HepG2 (cell line): ENCODE measurements around the gene OSBPL2. TPM values are rescaled to one million over a fixed set of nuclear protein-coding genes. Genes with fewer than 3 reads are reported as not detected.

Experiments used
- ATAC-seq: fragments of 200-7000 bp; cut with Tn5 transposase; 3 replicates; pipeline ENCODE4 v1.9.1; 2020; ENCODE audit warnings: mild to moderate bottlenecking, moderate library complexity
- BruUV-seq: library from RNA; stranded (reverse); fragments of 400-500 nt; replicated peaks from 2 replicates; lab custom pipeline; 2021; lab: Mats Ljungman, UMichigan
- CTCF ChIA-PET: fragments of 300-600 bp; formaldehyde crosslinking; extraction: SDS; loops from one replicate; lab custom pipeline; 2021; ENCODE audit warnings: low total read pairs, inconsistent platforms, low intra/inter-chr PET ratio; lab: Yijun Ruan, JAX
- POLR2A ChIA-PET: fragments of 350-600 bp; sonication (Branson Sonifier 250); formaldehyde crosslinking; loops from one replicate; lab custom pipeline; 2020; ENCODE audit warnings: antibody characterized with exemption, inconsistent platforms; lab: Yijun Ruan, JAX
- DNase-seq: peaks from one replicate; pipeline ENCODE4 v3.0.0-alpha.2; 2015; ENCODE audit warnings: low spot score
- FAIRE-seq: peaks from 3 replicates; lab custom pipeline; 2011; peaks lifted over from hg19 to GRCh38; lab: Jason Lieb, UNC
- H2AFZ ChIP-seq: one replicate; pipeline ENCODE4 v1.6.1; 2011; ENCODE audit warnings: low read length, inconsistent platforms
- H3K27ac ChIP-seq: fragments of 300-600 bp; 3 replicates; pipeline ENCODE4 v1.8.0; 2011; ENCODE audit warnings: mixed run types, mild to moderate bottlenecking, mixed read lengths, low read length, inconsistent platforms; ENCODE audit not compliant: insufficient read depth; ENCODE audit errors: extremely low read length
- H3K27me3 ChIP-seq, 2 experiments: fragments of 200-600 bp in 1 of 2; 2 replicates in 1 of 2; 3 replicates in 1 of 2; pipeline versions ENCODE4 v1.6.0 to v1.8.0; 2011; ENCODE audit warnings: low read length in 2 of 2, mild to moderate bottlenecking in 2 of 2, moderate library complexity in 2 of 2, inconsistent platforms in 1 of 2; ENCODE audit not compliant: insufficient read depth in 2 of 2, control insufficient read depth in 1 of 2
- H3K36me3 ChIP-seq, 2 experiments: fragments of 200-600 bp in 1 of 2; replicated peaks in 1 of 2; 2 replicates in 1 of 2; 3 replicates in 1 of 2; pipeline versions ENCODE4 v1.5.1 to v1.8.0; 2011; ENCODE audit warnings: low read length in 2 of 2, inconsistent platforms in 1 of 2; ENCODE audit not compliant: insufficient read depth in 2 of 2, control insufficient read depth in 1 of 2
- H3K4me1 ChIP-seq: 2 replicates; pipeline ENCODE4 v1.5.1; 2012; ENCODE audit warnings: low read length, inconsistent platforms; ENCODE audit not compliant: insufficient read depth
- H3K4me2 ChIP-seq: 2 replicates; pipeline ENCODE4 v1.6.0; 2011; ENCODE audit warnings: low read depth, low read length, inconsistent platforms
- H3K4me3 ChIP-seq, 3 experiments: fragments of 200-600 bp in 1 of 3; sonication (generic), shearing (Covaris generic) in 1 of 3; replicated peaks in 1 of 3; 2 replicates each; pipeline ENCODE4 v1.5.1; 2011 to 2016; ENCODE audit warnings: low read length in 3 of 3, inconsistent platforms in 2 of 3, low read depth in 2 of 3, mild to moderate bottlenecking in 2 of 3, control low read depth in 1 of 3, mixed read lengths in 1 of 3; ENCODE audit not compliant: insufficient read depth in 1 of 3
- H3K79me2 ChIP-seq: one replicate; pipeline ENCODE4 v1.6.1; 2011; ENCODE audit warnings: low read length, inconsistent platforms; ENCODE audit not compliant: insufficient read depth
- H3K9ac ChIP-seq: 2 replicates; pipeline ENCODE4 v1.6.0; 2011; ENCODE audit warnings: mild to moderate bottlenecking, low read depth, low read length, inconsistent platforms; ENCODE audit not compliant: insufficient read depth
- H3K9me3 ChIP-seq: 2 replicates; pipeline ENCODE4 v1.5.1; 2012; ENCODE audit warnings: mild to moderate bottlenecking, low read length
- H4K20me1 ChIP-seq: 2 replicates; pipeline ENCODE4 v1.6.0; 2011; ENCODE audit warnings: inconsistent platforms, mild to moderate bottlenecking, low read length, moderate library complexity; ENCODE audit not compliant: insufficient read depth
- BORCS8-MEF2B ChIP-seq: sonication (generic); formaldehyde crosslinking; IDR thresholded peaks from 2 replicates; pipeline ENCODE4 v1.8.0; 2022; ENCODE audit warnings: mild to moderate bottlenecking, missing genetic modification reagents
- ERF ChIP-seq: IDR thresholded peaks from 2 replicates; pipeline ENCODE4 v1.6.1; 2018; ENCODE audit warnings: missing biosample characterization, missing genetic modification reagents
- ESRRA ChIP-seq: sonication (generic); formaldehyde crosslinking; IDR thresholded peaks from 2 replicates; pipeline ENCODE4 v1.5.1; 2020; ENCODE audit warnings: mild to moderate bottlenecking, low read depth, missing genetic modification reagents
- ETV5 ChIP-seq: IDR thresholded peaks from 2 replicates; pipeline ENCODE4 v1.6.1; 2018; ENCODE audit warnings: missing biosample characterization, missing genetic modification reagents, inconsistent platforms, borderline replicate concordance
- HNRNPUL1 ChIP-seq: fragments of 200-400 bp; formaldehyde crosslinking; IDR thresholded peaks from 2 replicates; pipeline ENCODE4 v1.6.1; 2017; ENCODE audit warnings: low read depth, mild to moderate bottlenecking, low read length, moderate library complexity
- RNF219 ChIP-seq: sonication (generic); formaldehyde crosslinking; IDR thresholded peaks from 2 replicates; pipeline ENCODE4 v1.5.0; 2020; ENCODE audit warnings: mild to moderate bottlenecking, missing genetic modification reagents
- SNAPC2 ChIP-seq: sonication (generic); formaldehyde crosslinking; IDR thresholded peaks from 2 replicates; pipeline ENCODE4 v1.8.1; 2022; ENCODE audit warnings: mild to moderate bottlenecking, missing genetic modification reagents
- TFAP4 ChIP-seq: sonication (generic); IDR thresholded peaks from 2 replicates; pipeline ENCODE4 v1.6.1; 2016; ENCODE audit warnings: low read depth, borderline replicate concordance
- ZBTB21 ChIP-seq: sonication (generic); formaldehyde crosslinking; IDR thresholded peaks from 2 replicates; pipeline ENCODE4 v1.4.0; 2020; ENCODE audit warnings: missing genetic modification reagents
- ZEB1 ChIP-seq: IDR thresholded peaks from 2 replicates; pipeline ENCODE4 v1.6.1; 2012; ENCODE audit warnings: mild to moderate bottlenecking, low read depth, inconsistent platforms; ENCODE audit not compliant: insufficient replicate concordance
- ZNF343 ChIP-seq: sonication (generic); formaldehyde crosslinking; IDR thresholded peaks from 2 replicates; pipeline ENCODE4 v1.4.0; 2020; ENCODE audit warnings: mild to moderate bottlenecking, missing genetic modification reagents
- ZNF609 ChIP-seq: sonication (generic); formaldehyde crosslinking; IDR thresholded peaks from 2 replicates; pipeline ENCODE4 v1.4.0; 2020; ENCODE audit warnings: mild to moderate bottlenecking, missing genetic modification reagents, borderline replicate concordance
- WGBS: methylation state at CpG from one replicate; pipeline ENCODE4 v1.1.6; 2017; ENCODE audit warnings: low lambda C conversion rate; 5-methylcytosine and 5-hydroxymethylcytosine counted together
- in situ Hi-C: cut with HindIII; loops from 2 replicates; pipeline ENCODE4 v1.10.0; 2017; ENCODE audit warnings: low pct_unique_long_range_greater_than_20kb; ENCODE audit not compliant: extremely low pct_ligation_motif_present
- intact Hi-C: fragments of 100-400 bp; cut with micrococcal nuclease; formaldehyde crosslinking; loops from one replicate; pipeline ENCODE4 v1.10.0; 2022; ENCODE audit not compliant: unreplicated experiment
- polyA plus RNA-seq, 8 experiments: library from polyadenylated mRNA; depleted of rRNA in 3 of 8; stranded (reverse) in 7 of 8; unstranded in 1 of 8; fragments of >200 nt; fragmentation: Illumina TruSeq in 4 of 8; extraction: Trizol in 4 of 8; gene quantifications; 2 replicates each; pipeline versions ENCODE4 v1.2.1 to v1.2.3, GENCODE V29; 2011 to 2016; ENCODE audit warnings: low read depth in 4 of 8, missing spikeins in 1 of 8, mixed read lengths in 1 of 8; ENCODE audit not compliant: insufficient read depth in 1 of 8
- total RNA-seq, 5 experiments: library from RNA; depleted of rRNA; stranded (reverse); fragments of >200 nt; fragmentation: Illumina TruSeq; extraction: Trizol; gene quantifications; 2 replicates each; pipeline ENCODE4 v1.2.3, GENCODE V29; 2016; ENCODE audit warnings: low read depth in 1 of 5

The OSBPL2 gene
- total and polyA plus RNA-seq, 2 of the 13 experiments (the other 11 are each of a cell fraction or from before 2014, with no cell fraction given) = 18.5 to 37.4 TPM

GRCh38 chr20:62314339-62314638, 76.0 kb downstream of the OSBPL2 start:
- BruUV-seq = no TSS peak
- TF ChIP-seq ETV5 (no peak), SNAPC2 (CRISPR knock-in tag) (no peak), ZEB1 (no peak), BORCS8-MEF2B (CRISPR knock-in tag) (no peak), ZNF609 (CRISPR knock-in tag) (no peak), RNF219 (CRISPR knock-in tag) (no peak), ZBTB21 (no peak), ERF (CRISPR knock-in tag) (no peak), ZNF343 (CRISPR knock-in tag) (no peak), HNRNPUL1 (no peak), ESRRA (CRISPR knock-in tag) (no peak), TFAP4 (no peak)
- ChIA-PET POLR2A (interaction anchor here (1.3 kb wide), 1 partner anchor 10 kb away, joined by 6 read pairs; no protein-coding TSS in a partner anchor), CTCF (no interaction called here)
- Histone ChIP-seq H3K27ac (no peak overlapping the region), H3K79me2 (no peaks in the 10 kb centered on the region), H3K9me3 (no peaks in the 10 kb centered on the region), H3K9ac (no peak overlapping the region), H3K4me3 (no peak overlapping the region), H3K36me3 (peaks cover 58 to 81% of the 10 kb centered on the region in 2 experiments), H2AFZ (no peak overlapping the region), H3K27me3 (no peaks in the 10 kb centered on the region), H3K4me1 (no peaks in the 10 kb centered on the region), H4K20me1 (no peaks in the 10 kb centered on the region; the same call in 1 of the 2 replicates), H3K4me2 (no peak overlapping the region)
- FAIRE-seq (no peak), DNase-seq (no peak), ATAC-seq (no peak)
- intact Hi-C loops (no loop called here), in situ Hi-C loops (no loop called here)
- 99% methylated on average over 10 of the region's 12 CpGs for WGBS
